ENCODE data around the gene SNX8. TPM values are rescaled to one million over a fixed set of nuclear protein-coding genes. Genes with fewer than 3 reads are reported as not detected.

The SNX8 gene
- total RNA-seq, 1 experiment from 2014 or later, result 86.6 TPM

- H3K4me1 ChIP-seq, result no peaks in the 10 kb centered on the region
- H3K9me3 ChIP-seq, result no peaks in the 10 kb centered on the region
- DNase-seq, result no peak
- H3K36me3 Mint-ChIP-seq (ENCODE audit: insufficient read depth, unreplicated experiment), result peaks cover 14% of the 10 kb centered on the region
- H3K27me3 Mint-ChIP-seq (ENCODE audit: insufficient read depth, unreplicated experiment), result no peaks in the 10 kb centered on the region
- TF ChIP-seq CTCF (IDR thresholded peaks at IDR 0.05; ENCODE audit: insufficient read depth in 1 of 2, low read depth in 1 of 2, low read length in 1 of 2, severe bottlenecking in 1 of 2, unreplicated experiment in 1 of 2), result no peak
- H3K4me1 Mint-ChIP-seq (ENCODE audit: low read depth, unreplicated experiment), result no peaks in the 10 kb centered on the region
- ChIA-PET CTCF (interaction anchor here (0.6 kb wide), 1 partner anchor 11 kb away, joined by 3 read pairs; no protein-coding TSS in a partner anchor), POLR2A (no interaction called here)
- H3K4me3 Mint-ChIP-seq (ENCODE audit: unreplicated experiment), result no peak overlapping the region
- no TSS peak for BruUV-seq (replicated peaks)
- no peaks in the 10 kb centered on the region for H3K9me3 Mint-ChIP-seq (ENCODE audit: unreplicated experiment)
- H3K27me3 ChIP-seq (replicated peaks; ENCODE audit: control insufficient read depth, insufficient read depth, low read length), result no peaks in the 10 kb centered on the region
- no peak overlapping the region for H3K4me3 ChIP-seq (ENCODE audit: low read depth, low read length)
- H3K27ac Mint-ChIP-seq (ENCODE audit: unreplicated experiment), result no peak overlapping the region
- H3K36me3 ChIP-seq (ENCODE audit: control insufficient read depth, insufficient read depth, low read length), result no peaks in the 10 kb centered on the region
- intact Hi-C loops (cut with micrococcal nuclease; ENCODE audit: unreplicated experiment), result no loop called here
These were observed 24.6 kb downstream of the SNX8 start for GRCh38 chr7:2289621-2290020.

- Histone ChIP-seq H3K9me3 (no peaks in the 10 kb centered on the region), H3K4me3 (ENCODE audit: low read depth, low read length) (no peak overlapping the region), H3K4me1 (no peaks in the 10 kb centered on the region; the same call in 1 of the 2 replicates), H3K27me3 (replicated peaks; ENCODE audit: control insufficient read depth, insufficient read depth, low read length) (no peaks in the 10 kb centered on the region), H3K36me3 (ENCODE audit: control insufficient read depth, insufficient read depth, low read length) (no peaks in the 10 kb centered on the region)
- Mint-ChIP-seq H3K27me3 (ENCODE audit: insufficient read depth, unreplicated experiment) (no peaks in the 10 kb centered on the region), H3K4me3 (ENCODE audit: unreplicated experiment) (no peak overlapping the region), H3K36me3 (ENCODE audit: insufficient read depth, unreplicated experiment) (peaks cover 14% of the 10 kb centered on the region), H3K9me3 (ENCODE audit: unreplicated experiment) (no peaks in the 10 kb centered on the region), H3K4me1 (ENCODE audit: low read depth, unreplicated experiment) (no peaks in the 10 kb centered on the region), H3K27ac (ENCODE audit: unreplicated experiment) (no peak overlapping the region)
- CTCF ChIA-PET, result interaction anchor here (0.6 kb wide), 1 partner anchor 11 kb away, joined by 3 read pairs; no protein-coding TSS in a partner anchor
- intact Hi-C loops (cut with micrococcal nuclease; ENCODE audit: unreplicated experiment), result no loop called here
- BruUV-seq (replicated peaks), result no TSS peak
- POLR2A ChIA-PET, result no interaction called here
- DNase-seq, result no peak
- TF ChIP-seq CTCF (IDR thresholded peaks at IDR 0.05; ENCODE audit: insufficient read depth in 1 of 2, low read depth in 1 of 2, low read length in 1 of 2, severe bottlenecking in 1 of 2, unreplicated experiment in 1 of 2), result no peak
These were observed 25.1 kb downstream of the SNX8 start for GRCh38 chr7:2289111-2289586.

GRCh38 chr7:2288503-2288902 lies 25.7 kb downstream of the SNX8 start:
- peaks cover 14% of the 10 kb centered on the region for H3K36me3 Mint-ChIP-seq (ENCODE audit: insufficient read depth, unreplicated experiment)
- Histone ChIP-seq H3K9me3 (no peaks in the 10 kb centered on the region), H3K27me3 (replicated peaks; ENCODE audit: control insufficient read depth, insufficient read depth, low read length) (no peaks in the 10 kb centered on the region), H3K4me1 (peaks cover 6% of the 10 kb centered on the region; the same call in 1 of the 2 replicates), H3K4me3 (ENCODE audit: low read depth, low read length) (no peak overlapping the region), H3K36me3 (ENCODE audit: control insufficient read depth, insufficient read depth, low read length) (no peaks in the 10 kb centered on the region)
- no peak overlapping the region for H3K4me3 Mint-ChIP-seq (ENCODE audit: unreplicated experiment)
- TF ChIP-seq CTCF (IDR thresholded peaks at IDR 0.05; ENCODE audit: insufficient read depth in 1 of 2, low read depth in 1 of 2, low read length in 1 of 2, severe bottlenecking in 1 of 2, unreplicated experiment in 1 of 2), result no peak
- no peaks in the 10 kb centered on the region for H3K9me3 Mint-ChIP-seq (ENCODE audit: unreplicated experiment)
- H3K27me3 Mint-ChIP-seq (ENCODE audit: insufficient read depth, unreplicated experiment), result no peaks in the 10 kb centered on the region
- no peak overlapping the region for H3K27ac Mint-ChIP-seq (ENCODE audit: unreplicated experiment)
- intact Hi-C loops (cut with micrococcal nuclease; ENCODE audit: unreplicated experiment), result no loop called here
- no peaks in the 10 kb centered on the region for H3K4me1 Mint-ChIP-seq (ENCODE audit: low read depth, unreplicated experiment)
- POLR2A ChIA-PET, result no interaction called here
- CTCF ChIA-PET, result no interaction called here
- DNase-seq, result no peak
- BruUV-seq (replicated peaks), result no TSS peak
